CD4-positive, alpha-beta memory T cell (primary cell): ENCODE data around the gene ELMO1. TPM values are rescaled to one million over a fixed set of nuclear protein-coding genes. Genes with fewer than 3 reads are reported as not detected.

ENCODE experiments used
- CTCF ChIA-PET: fragments of 350-600 bp; sonication (Branson Sonifier 250); formaldehyde crosslinking; loops from one replicate; lab custom pipeline; 2021; ENCODE audit warnings: inconsistent platforms; ENCODE audit not compliant: partially characterized antibody; lab: Charles Lee
- POLR2A ChIA-PET: fragments of 350-600 bp; sonication (Branson Sonifier 250); formaldehyde crosslinking; loops from one replicate; lab custom pipeline; 2021; ENCODE audit not compliant: partially characterized antibody; lab: Charles Lee
- DNase-seq, 5 donors: peaks; one replicate each; pipeline versions ENCODE4 v3.0.0 to v3.0.0-alpha.2; 2020 to 2022; ENCODE audit warnings: mixed read lengths in 1 of 5
- H3K27ac ChIP-seq: one replicate; pipeline ENCODE4 v1.7.0; 2013; ENCODE audit warnings: low read depth, low read length
- H3K27me3 ChIP-seq: 2 replicates; pipeline ENCODE4 v1.7.0; 2013; ENCODE audit warnings: mild to moderate bottlenecking, low read length, moderate library complexity; ENCODE audit not compliant: insufficient read depth
- H3K36me3 ChIP-seq: 2 replicates; pipeline ENCODE4 v1.7.0; 2013; ENCODE audit warnings: mild to moderate bottlenecking, low read length, moderate library complexity; ENCODE audit not compliant: insufficient read depth
- H3K4me1 ChIP-seq: 2 replicates; pipeline ENCODE4 v1.7.0; 2013; ENCODE audit warnings: mild to moderate bottlenecking, low read length, moderate library complexity; ENCODE audit not compliant: insufficient read depth
- H3K4me3 ChIP-seq, 2 donors: one replicate each; pipeline ENCODE4 v1.7.0; 2013; ENCODE audit warnings: low read length in 2 of 2, mild to moderate bottlenecking in 1 of 2
- H3K9me3 ChIP-seq, 2 donors: one replicate each; pipeline ENCODE4 v1.7.0; 2013; ENCODE audit warnings: low read length in 2 of 2, control low read depth in 1 of 2; ENCODE audit not compliant: control insufficient read depth in 1 of 2
- H3K27ac Mint-ChIP-seq, 7 donors: one replicate each; pipeline ENCODE4 v1.8.0; 2020 to 2021; ENCODE audit warnings: mixed read lengths in 7 of 7, mild to moderate bottlenecking in 6 of 7, inconsistent platforms in 3 of 7, moderate library complexity in 3 of 7
- H3K27me3 Mint-ChIP-seq, 2 donors: one replicate each; pipeline ENCODE4 v1.8.0; 2020 to 2021; ENCODE audit warnings: mixed read lengths in 2 of 2
- H3K36me3 Mint-ChIP-seq, 2 donors: one replicate each; pipeline ENCODE4 v1.8.0; 2020 to 2021; ENCODE audit warnings: mixed read lengths in 2 of 2, inconsistent platforms in 1 of 2, mild to moderate bottlenecking in 1 of 2
- H3K4me1 Mint-ChIP-seq, 4 donors: one replicate each; pipeline ENCODE4 v1.8.0; 2020 to 2021; ENCODE audit warnings: mixed read lengths in 4 of 4, mild to moderate bottlenecking in 1 of 4
- H3K4me3 Mint-ChIP-seq, 8 donors: one replicate each; pipeline ENCODE4 v1.8.0; 2020 to 2021; ENCODE audit warnings: mixed read lengths in 8 of 8, mild to moderate bottlenecking in 7 of 8, moderate library complexity in 6 of 8, inconsistent platforms in 3 of 8
- H3K9me3 Mint-ChIP-seq, 8 donors: one replicate each; pipeline ENCODE4 v1.8.0; 2020 to 2021; ENCODE audit warnings: mixed read lengths in 8 of 8, mild to moderate bottlenecking in 5 of 8, inconsistent platforms in 3 of 8, moderate library complexity in 1 of 8
- intact Hi-C: fragments of 100-400 bp; cut with micrococcal nuclease; formaldehyde crosslinking; loops from one replicate; pipeline ENCODE4 v1.15.1; 2023
- polyA plus RNA-seq, 2 donors: library from polyadenylated mRNA; unstranded; fragments of 300-500 nt; fragmentation: Illumina TruSeq; gene quantifications; one replicate each; pipeline ENCODE4 v1.2.3, GENCODE V29; 2021
- total RNA-seq, 2 experiments: library from RNA; stranded (reverse); gene quantifications; one replicate each; pipeline ENCODE4 v1.2.3, GENCODE V29; 2021

Gene ELMO1
- total and polyA plus RNA-seq, 4 experiments from 2014 or later: 45.1 to 131 (median 111) TPM

GRCh38 chr7:37211097-37211880 lies 237.4 kb downstream of the ELMO1 start:
- Mint-ChIP-seq H3K36me3 (peaks cover 59 to 80% of the 10 kb centered on the region in 2 donors), H3K27me3 (no peaks in the 10 kb centered on the region), H3K27ac (peak overlapping the region in 4 of 7 donors; percentile 22 to 64 (median 39)), H3K4me1 (peaks cover 3 to 7% (median 6%) of the 10 kb centered on the region in 4 donors), H3K4me3 (no peak overlapping the region), H3K9me3 (no peaks in the 10 kb centered on the region)
- H3K27ac ChIP-seq: no peak overlapping the region
- CTCF ChIA-PET: interaction anchor here (1.3 to 5.3 kb wide), 3 partner anchors 10 to 141 kb away, joined by 3 to 26 read pairs (median 15); no protein-coding TSS in a partner anchor
- no peaks in the 10 kb centered on the region for H3K27me3 ChIP-seq
- no peaks in the 10 kb centered on the region for H3K9me3 ChIP-seq
- peaks cover 21% of the 10 kb centered on the region for H3K36me3 ChIP-seq
- DNase-seq: no peak
- POLR2A ChIA-PET: interaction anchor here (1.2 kb wide), 1 partner anchor 237 kb away, joined by 7 read pairs; the partner anchor contains the start of gene ELMO1
- intact Hi-C loops: no loop called here
- no peak overlapping the region for H3K4me3 ChIP-seq
- no peaks in the 10 kb centered on the region for H3K4me1 ChIP-seq

GRCh38 chr7:37209195-37209594 lies 239.5 kb downstream of the ELMO1 start:
- peaks cover 71 to 81% of the 10 kb centered on the region in 2 donors for H3K36me3 Mint-ChIP-seq
- no peaks in the 10 kb centered on the region for H3K27me3 Mint-ChIP-seq
- no peaks in the 10 kb centered on the region for H3K9me3 ChIP-seq
- no peaks in the 10 kb centered on the region for H3K27me3 ChIP-seq
- H3K27ac Mint-ChIP-seq: peak overlapping the region in 6 of 7 donors; percentile 19 to 70 (median 34)
- ChIA-PET POLR2A (interaction anchor here (0.6 to 1.2 kb wide), 3 partner anchors 132 to 286 kb away, joined by 3 to 8 read pairs (median 3); no protein-coding TSS in a partner anchor), CTCF (interaction anchor here (0.7 to 5.3 kb wide), 6 partner anchors 11 to 286 kb away, joined by 3 to 26 read pairs (median 8); partner anchors contain the start of gene ELMO1)
- peaks cover 0 to 2% (median 0%) of the 10 kb centered on the region in 8 donors for H3K9me3 Mint-ChIP-seq
- H3K27ac ChIP-seq: no peak overlapping the region
- no peaks in the 10 kb centered on the region for H3K4me1 ChIP-seq
- peaks cover 0 to 3% (median under 1%) of the 10 kb centered on the region in 4 donors for H3K4me1 Mint-ChIP-seq
- no peak overlapping the region for H3K4me3 Mint-ChIP-seq
- peaks cover 28% of the 10 kb centered on the region for H3K36me3 ChIP-seq
- intact Hi-C loops: loop anchor here (2.0 kb wide), 2 partner anchors 134 to 240 kb away; partner anchors contain the start of gene ELMO1
- no peak overlapping the region for H3K4me3 ChIP-seq
- no peak for DNase-seq

GRCh38 chr7:37208528-37208927 lies 240.1 kb downstream of the ELMO1 start:
- Histone ChIP-seq H3K27ac (no peak overlapping the region), H3K27me3 (no peaks in the 10 kb centered on the region), H3K36me3 (peaks cover 25% of the 10 kb centered on the region), H3K9me3 (no peaks in the 10 kb centered on the region), H3K4me3 (no peak overlapping the region), H3K4me1 (no peaks in the 10 kb centered on the region)
- Mint-ChIP-seq H3K27me3 (no peaks in the 10 kb centered on the region), H3K27ac (peak overlapping the region; percentile 22 to 84 (median 64)), H3K36me3 (peaks cover 75 to 81% of the 10 kb centered on the region in 2 donors), H3K4me3 (no peak overlapping the region), H3K4me1 (peaks cover 0 to 3% (median under 1%) of the 10 kb centered on the region in 4 donors), H3K9me3 (peaks cover 0 to 2% (median 0%) of the 10 kb centered on the region in 8 donors)
- ChIA-PET POLR2A (interaction anchor here (1.2 kb wide), 1 partner anchor 286 kb away, joined by 3 read pairs; no protein-coding TSS in a partner anchor), CTCF (interaction anchor here (1.8 to 5.3 kb wide), 4 partner anchors 10 to 287 kb away, joined by 5 to 26 read pairs (median 14); partner anchors contain the start of gene ELMO1)
- intact Hi-C loops: loop anchor here (1.0 to 2.0 kb wide), 5 partner anchors 134 to 302 kb away; partner anchors contain the start of gene ELMO1
- DNase-seq: peak in 4 of 5 donors; percentile 15 to 38 (median 32)

GRCh38 chr7:37206192-37206591 lies 242.5 kb downstream of the ELMO1 start:
- H3K36me3 Mint-ChIP-seq: peaks cover 65 to 75% of the 10 kb centered on the region in 2 donors

GRCh38 chr7:37205451-37205850 lies 243.2 kb downstream of the ELMO1 start:
- no peaks in the 10 kb centered on the region for H3K27me3 Mint-ChIP-seq
- H3K4me1 Mint-ChIP-seq: peaks cover 0 to 5% (median under 1%) of the 10 kb centered on the region in 4 donors
- Histone ChIP-seq H3K4me3 (no peak overlapping the region), H3K36me3 (peaks cover 11% of the 10 kb centered on the region), H3K4me1 (no peaks in the 10 kb centered on the region), H3K27me3 (no peaks in the 10 kb centered on the region), H3K9me3 (no peaks in the 10 kb centered on the region), H3K27ac (no peak overlapping the region)
- intact Hi-C loops: no loop called here
- no peak overlapping the region for H3K4me3 Mint-ChIP-seq
- H3K9me3 Mint-ChIP-seq: peaks cover 0 to 2% (median 0%) of the 10 kb centered on the region in 8 donors
- H3K27ac Mint-ChIP-seq: peak overlapping the region in 2 of 7 donors; percentile 59 to 65
- peaks cover 58 to 69% of the 10 kb centered on the region in 2 donors for H3K36me3 Mint-ChIP-seq
- ChIA-PET CTCF (interaction anchor here (0.7 to 1.7 kb wide), 4 partner anchors 137 to 718 kb away, joined by 3 to 4 read pairs (median 3); no protein-coding TSS in a partner anchor), POLR2A (no interaction called here)
- DNase-seq: no peak

More at GRCh38 chr7:37206192-37206591, 242.5 kb downstream of the ELMO1 start:
- peak overlapping the region in 5 of 7 donors; percentile 0 to 61 (median 4) for H3K27ac Mint-ChIP-seq
- H3K9me3 Mint-ChIP-seq: peaks cover 0 to 2% (median 0%) of the 10 kb centered on the region in 8 donors
- DNase-seq: no peak
- Histone ChIP-seq H3K4me1 (no peaks in the 10 kb centered on the region), H3K4me3 (no peak overlapping the region), H3K9me3 (no peaks in the 10 kb centered on the region), H3K27ac (no peak overlapping the region), H3K27me3 (no peaks in the 10 kb centered on the region), H3K36me3 (peaks cover 13% of the 10 kb centered on the region)
- intact Hi-C loops: no loop called here
- no peak overlapping the region for H3K4me3 Mint-ChIP-seq
- CTCF ChIA-PET: interaction anchor here (0.8 to 1.4 kb wide), 2 partner anchors 17 to 718 kb away, joined by 3 read pairs; no protein-coding TSS in a partner anchor
- H3K27me3 Mint-ChIP-seq: no peaks in the 10 kb centered on the region
- peaks cover 0 to 5% (median under 1%) of the 10 kb centered on the region in 4 donors for H3K4me1 Mint-ChIP-seq
- POLR2A ChIA-PET: no interaction called here

- intact Hi-C loops: loop anchor here (1.0 kb wide), 1 partner anchor 761 kb away; no protein-coding TSS in a partner anchor
- Histone ChIP-seq H3K36me3 (peaks cover 18% of the 10 kb centered on the region), H3K4me1 (no peaks in the 10 kb centered on the region), H3K4me3 (no peak overlapping the region), H3K27ac (no peak overlapping the region), H3K9me3 (no peaks in the 10 kb centered on the region), H3K27me3 (no peaks in the 10 kb centered on the region)
- no peak overlapping the region for H3K4me3 Mint-ChIP-seq
- H3K4me1 Mint-ChIP-seq: peaks cover 4 to 12% (median 7%) of the 10 kb centered on the region in 4 donors
- H3K9me3 Mint-ChIP-seq: peaks cover 0 to 3% (median 0%) of the 10 kb centered on the region in 8 donors
- ChIA-PET CTCF (interaction anchor here (1.0 to 8.0 kb wide), 15 partner anchors 10 to 764 kb away, joined by 3 to 86 read pairs (median 8); no protein-coding TSS in a partner anchor), POLR2A (interaction anchor here (1.2 kb wide), 1 partner anchor 247 kb away, joined by 3 read pairs; no protein-coding TSS in a partner anchor)
- peak overlapping the region in 1 of 7 donors; percentile 22 for H3K27ac Mint-ChIP-seq
- H3K36me3 Mint-ChIP-seq: peaks cover 49 to 63% of the 10 kb centered on the region in 2 donors
- DNase-seq: no peak
- H3K27me3 Mint-ChIP-seq: no peaks in the 10 kb centered on the region
Measured at GRCh38 chr7:37201876-37202198, 246.8 kb downstream of the ELMO1 start.
